HFF-Myc (cell line): ENCODE data around the gene SMARCA4.
"Not testable (repeated sequence)": the region's sequence is repeated elsewhere in the genome, so short reads cannot be mapped to it uniquely, and the experiment has no call there.

Source experiments
- DNase-seq: peaks from one replicate; pipeline ENCODE4 v3.0.0-alpha.2; 2011; ENCODE audit warnings: low read depth; ENCODE audit errors: extremely low read depth
- H3K4me3 ChIP-seq: replicated peaks from 2 replicates; pipeline ENCODE4 v1.5.1; 2011; ENCODE audit warnings: low read depth, mild to moderate bottlenecking, control low read depth, low read length
- TF ChIP-seq, protein P1 (sequence below): IDR thresholded peaks from 2 replicates; pipeline ENCODE4 v1.5.1; 2012; ENCODE audit warnings: mild to moderate bottlenecking, low read depth, low read length, control low read depth; ENCODE audit errors: missing control alignments

Gene SMARCA4

GRCh38 chr19:10988380-10988779 is 27.6 kb downstream of the SMARCA4 start:
- TF ChIP-seq, protein P1, sequence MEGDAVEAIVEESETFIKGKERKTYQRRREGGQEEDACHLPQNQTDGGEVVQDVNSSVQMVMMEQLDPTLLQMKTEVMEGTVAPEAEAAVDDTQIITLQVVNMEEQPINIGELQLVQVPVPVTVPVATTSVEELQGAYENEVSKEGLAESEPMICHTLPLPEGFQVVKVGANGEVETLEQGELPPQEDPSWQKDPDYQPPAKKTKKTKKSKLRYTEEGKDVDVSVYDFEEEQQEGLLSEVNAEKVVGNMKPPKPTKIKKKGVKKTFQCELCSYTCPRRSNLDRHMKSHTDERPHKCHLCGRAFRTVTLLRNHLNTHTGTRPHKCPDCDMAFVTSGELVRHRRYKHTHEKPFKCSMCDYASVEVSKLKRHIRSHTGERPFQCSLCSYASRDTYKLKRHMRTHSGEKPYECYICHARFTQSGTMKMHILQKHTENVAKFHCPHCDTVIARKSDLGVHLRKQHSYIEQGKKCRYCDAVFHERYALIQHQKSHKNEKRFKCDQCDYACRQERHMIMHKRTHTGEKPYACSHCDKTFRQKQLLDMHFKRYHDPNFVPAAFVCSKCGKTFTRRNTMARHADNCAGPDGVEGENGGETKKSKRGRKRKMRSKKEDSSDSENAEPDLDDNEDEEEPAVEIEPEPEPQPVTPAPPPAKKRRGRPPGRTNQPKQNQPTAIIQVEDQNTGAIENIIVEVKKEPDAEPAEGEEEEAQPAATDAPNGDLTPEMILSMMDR: no peak
- DNase-seq: no peak
- no peak overlapping the region for H3K4me3 ChIP-seq

- no peak for DNase-seq
- TF ChIP-seq, protein P1: no peak
These were observed 28.1 kb downstream of the SMARCA4 start for GRCh38 chr19:10988921-10989320.

GRCh38 chr19:10991076-10991475 is 30.2 kb downstream of the SMARCA4 start:
- H3K4me3 ChIP-seq: no peak overlapping the region
- TF ChIP-seq, protein P1: no peak
- DNase-seq: no peak

More at GRCh38 chr19:10988921-10989320, 28.1 kb downstream of the SMARCA4 start:
- no peak overlapping the region for H3K4me3 ChIP-seq

GRCh38 chr19:10991521-10992081 is 30.8 kb downstream of the SMARCA4 start:
- DNase-seq: no peak
- TF ChIP-seq, protein P1: no peak
- H3K4me3 ChIP-seq: no peak overlapping the region

- DNase-seq, H3K4me3 ChIP-seq: not testable (repeated sequence)
These were observed 31.3 kb downstream of the SMARCA4 start for GRCh38 chr19:10992174-10992573.

DNA sequence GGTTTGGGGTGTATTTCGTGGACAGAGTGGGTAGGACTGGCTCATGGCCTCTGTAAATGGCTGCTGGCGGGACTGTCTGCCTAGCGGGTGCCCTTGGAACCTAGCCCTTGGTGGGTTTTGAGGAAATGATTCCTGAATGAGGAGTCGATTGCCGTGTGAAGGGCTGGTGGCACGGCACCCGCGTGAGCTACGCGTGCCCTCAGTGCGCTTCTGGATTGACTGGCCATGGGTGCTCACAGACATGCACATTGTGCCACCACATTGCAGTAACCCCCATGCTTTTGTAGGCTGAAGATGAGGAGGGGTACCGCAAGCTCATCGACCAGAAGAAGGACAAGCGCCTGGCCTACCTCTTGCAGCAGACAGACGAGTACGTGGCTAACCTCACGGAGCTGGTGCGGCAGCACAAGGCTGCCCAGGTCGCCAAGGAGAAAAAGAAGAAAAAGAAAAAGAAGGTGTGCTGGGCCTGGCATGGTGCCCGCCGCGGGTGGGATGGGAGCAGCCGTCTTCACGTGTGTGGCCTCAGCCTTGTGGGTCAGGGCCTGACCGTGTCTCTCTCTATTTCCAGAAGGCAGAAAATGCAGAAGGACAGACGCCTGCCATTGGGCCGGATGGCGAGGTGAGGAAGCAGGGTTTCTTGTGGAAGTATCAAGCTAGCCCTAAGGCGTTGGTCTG is 35.2 kb downstream of the SMARCA4 start:
- no peak for DNase-seq
- TF ChIP-seq, protein P1: no peak
- H3K4me3 ChIP-seq: no peak overlapping the region

GRCh38 chr19:10998045-10998533 is 37.3 kb downstream of the SMARCA4 start:
- no peak for DNase-seq
- no peak overlapping the region for H3K4me3 ChIP-seq
- TF ChIP-seq, protein P1: no peak
